Measurements from ENCODE around the gene IGSF8.

IGSF8 gene

GRCh38 chr1:160101037-160101716, 2.8 kb upstream of the IGSF8 start:
- peak overlapping the region; percentile 72 to 94 (median 86) for H3K27ac Mint-ChIP-seq
- H3K9me3 Mint-ChIP-seq = no peaks in the 10 kb centered on the region
- H3K4me3 Mint-ChIP-seq = peak overlapping the region; percentile 44 to 61 (median 46)
- TF ChIP-seq, protein P1, sequence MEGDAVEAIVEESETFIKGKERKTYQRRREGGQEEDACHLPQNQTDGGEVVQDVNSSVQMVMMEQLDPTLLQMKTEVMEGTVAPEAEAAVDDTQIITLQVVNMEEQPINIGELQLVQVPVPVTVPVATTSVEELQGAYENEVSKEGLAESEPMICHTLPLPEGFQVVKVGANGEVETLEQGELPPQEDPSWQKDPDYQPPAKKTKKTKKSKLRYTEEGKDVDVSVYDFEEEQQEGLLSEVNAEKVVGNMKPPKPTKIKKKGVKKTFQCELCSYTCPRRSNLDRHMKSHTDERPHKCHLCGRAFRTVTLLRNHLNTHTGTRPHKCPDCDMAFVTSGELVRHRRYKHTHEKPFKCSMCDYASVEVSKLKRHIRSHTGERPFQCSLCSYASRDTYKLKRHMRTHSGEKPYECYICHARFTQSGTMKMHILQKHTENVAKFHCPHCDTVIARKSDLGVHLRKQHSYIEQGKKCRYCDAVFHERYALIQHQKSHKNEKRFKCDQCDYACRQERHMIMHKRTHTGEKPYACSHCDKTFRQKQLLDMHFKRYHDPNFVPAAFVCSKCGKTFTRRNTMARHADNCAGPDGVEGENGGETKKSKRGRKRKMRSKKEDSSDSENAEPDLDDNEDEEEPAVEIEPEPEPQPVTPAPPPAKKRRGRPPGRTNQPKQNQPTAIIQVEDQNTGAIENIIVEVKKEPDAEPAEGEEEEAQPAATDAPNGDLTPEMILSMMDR (IDR thresholded peaks at IDR 0.05; ENCODE audit: unreplicated experiment in 3 of 3) = peak; percentile 85 to 92 (median 88)
- no peaks in the 10 kb centered on the region for H3K36me3 Mint-ChIP-seq (ENCODE audit: low read depth)
- H3K27me3 Mint-ChIP-seq (ENCODE audit: low read depth) = no peaks in the 10 kb centered on the region
- peaks cover 59% of the 10 kb centered on the region for H3K4me1 Mint-ChIP-seq

DNA sequence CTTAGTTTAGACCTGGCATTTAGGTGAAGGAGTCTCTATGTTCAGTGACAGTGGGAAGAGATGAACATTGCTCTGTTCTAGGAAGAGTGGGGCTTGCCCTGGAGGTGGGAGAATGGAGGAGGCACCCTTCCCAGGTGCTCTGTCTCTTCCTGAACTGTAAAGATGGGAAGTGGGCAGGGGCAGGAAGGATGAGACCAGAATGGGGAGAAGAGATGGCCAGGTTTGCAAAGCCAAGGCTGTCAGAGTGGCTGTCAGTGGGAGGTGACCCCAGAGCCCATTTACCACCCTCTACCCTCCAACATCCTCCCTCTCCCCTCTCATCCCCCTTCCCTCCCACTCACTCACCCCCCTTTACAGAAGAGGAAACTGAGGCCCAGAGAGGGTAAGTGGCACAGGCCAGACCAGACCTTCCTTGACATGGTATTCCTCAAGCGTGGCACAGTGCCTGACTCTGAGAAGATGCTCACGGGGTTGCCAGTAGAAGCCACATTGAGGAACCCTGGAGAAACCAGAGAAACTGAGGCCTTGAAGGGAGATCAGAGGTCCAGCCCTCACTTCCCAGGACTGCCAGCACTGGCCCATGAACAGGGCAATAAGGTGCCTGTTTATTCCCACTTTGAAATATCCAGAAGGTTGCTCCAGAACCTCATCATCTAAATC, 1.4 kb upstream of the IGSF8 start:
- H3K4me1 Mint-ChIP-seq = peaks cover 59% of the 10 kb centered on the region
- H3K4me3 Mint-ChIP-seq = peak overlapping the region in 2 of 3 experiments; percentile 79 to 83

DNA sequence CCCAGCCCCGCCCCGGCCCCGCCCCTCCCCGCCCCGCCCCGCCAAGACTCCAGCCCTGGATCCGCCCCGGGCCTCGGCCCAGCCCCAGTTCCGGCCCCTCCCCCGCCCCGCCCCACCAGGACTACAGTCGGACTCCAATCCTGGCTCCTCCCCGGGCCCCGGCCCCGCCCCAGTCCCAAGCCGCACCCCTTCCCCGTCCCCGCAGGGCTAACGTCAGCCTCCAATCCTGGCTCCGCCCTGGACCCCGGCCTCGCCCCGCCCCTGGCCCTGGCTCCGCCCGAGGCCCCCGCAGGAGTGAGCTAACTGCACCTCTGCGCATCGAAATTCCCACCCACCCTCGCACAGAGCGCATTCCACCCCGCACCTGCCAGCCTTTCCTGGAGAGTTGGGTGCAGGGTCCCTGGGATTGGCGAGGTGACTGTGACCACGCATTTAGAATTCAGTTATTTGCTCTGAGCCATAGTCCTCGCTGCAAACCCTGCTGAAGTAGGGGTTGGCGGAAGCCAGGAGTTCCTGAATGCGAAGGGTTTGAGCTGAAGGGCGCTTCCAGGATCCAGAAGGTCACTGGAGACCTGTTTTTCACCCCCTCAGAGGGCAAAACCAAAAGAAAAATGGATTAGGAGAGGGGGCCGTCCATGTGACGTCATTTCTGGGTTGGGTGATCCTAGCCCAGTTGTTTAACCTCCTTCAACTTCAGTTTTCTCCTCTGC, 588 bp upstream of the IGSF8 start:
- TF ChIP-seq, protein P1 (IDR thresholded peaks at IDR 0.05; ENCODE audit: unreplicated experiment in 3 of 3) = no peak
- Mint-ChIP-seq H3K27ac (peak overlapping the region; percentile 0 to 78 (median 49)), H3K36me3 (ENCODE audit: low read depth) (no peaks in the 10 kb centered on the region), H3K27me3 (ENCODE audit: low read depth) (no peaks in the 10 kb centered on the region), H3K4me3 (peak overlapping the region; percentile 79 to 83 (median 82)), H3K9me3 (no peaks in the 10 kb centered on the region), H3K4me1 (peaks cover 50% of the 10 kb centered on the region)

More for the DNA sequence above, 1.4 kb upstream of the IGSF8 start:
- no peaks in the 10 kb centered on the region for H3K27me3 Mint-ChIP-seq (ENCODE audit: low read depth)
- no peaks in the 10 kb centered on the region for H3K9me3 Mint-ChIP-seq
- no peaks in the 10 kb centered on the region for H3K36me3 Mint-ChIP-seq (ENCODE audit: low read depth)
- peak overlapping the region; percentile 0 to 86 (median 78) for H3K27ac Mint-ChIP-seq
- TF ChIP-seq, protein P1 (IDR thresholded peaks at IDR 0.05; ENCODE audit: unreplicated experiment in 3 of 3) = no peak

DNA sequence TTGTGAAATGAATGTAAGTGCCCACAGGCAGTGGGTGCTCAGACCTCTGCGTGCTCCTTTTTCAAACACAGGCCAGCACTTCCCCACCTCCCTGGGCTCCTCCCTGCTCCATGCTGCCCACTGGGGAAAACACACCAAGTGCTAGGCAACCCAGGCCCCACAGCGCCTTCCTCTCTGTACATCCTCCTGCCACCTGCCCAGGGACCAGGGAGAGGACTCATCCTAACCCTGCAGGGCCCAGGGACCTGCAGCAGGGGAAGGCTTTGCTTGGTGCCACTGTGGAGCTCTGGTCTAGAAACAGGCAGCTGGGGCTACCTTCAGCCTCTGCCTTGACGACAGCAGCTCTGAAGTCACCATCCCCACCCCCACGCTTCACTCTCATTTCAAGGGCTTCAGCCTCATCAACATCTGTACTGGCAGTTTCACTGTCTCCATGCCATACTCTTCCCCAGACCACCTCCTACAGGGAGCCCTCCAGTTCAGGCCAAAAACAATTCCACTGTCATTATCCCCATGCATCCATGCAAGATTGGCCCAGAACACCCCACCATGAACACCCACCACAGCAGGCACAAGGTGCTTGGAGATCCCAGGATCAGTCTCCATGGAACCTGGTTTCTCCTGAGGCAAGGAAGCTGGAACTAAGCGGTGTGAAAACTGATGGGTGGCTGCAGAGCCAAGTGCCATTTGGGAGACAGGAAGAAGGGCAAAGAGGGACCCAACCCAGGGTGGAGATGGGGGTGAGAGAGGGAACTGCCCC, 1.1 kb downstream of the IGSF8 start:
- Mint-ChIP-seq H3K27ac (peak overlapping the region in 2 of 3 experiments; percentile 73), H3K4me1 (peaks cover 33% of the 10 kb centered on the region), H3K4me3 (peak overlapping the region; percentile 87 to 94 (median 90)), H3K27me3 (ENCODE audit: low read depth) (no peaks in the 10 kb centered on the region), H3K9me3 (no peaks in the 10 kb centered on the region), H3K36me3 (ENCODE audit: low read depth) (no peaks in the 10 kb centered on the region)
- TF ChIP-seq, protein P1 (IDR thresholded peaks at IDR 0.05; ENCODE audit: unreplicated experiment in 3 of 3) = no peak

- peak overlapping the region; percentile 87 to 94 (median 90) for H3K4me3 Mint-ChIP-seq
- H3K27me3 Mint-ChIP-seq (ENCODE audit: low read depth) = no peaks in the 10 kb centered on the region
- peaks cover 25% of the 10 kb centered on the region for H3K4me1 Mint-ChIP-seq
- TF ChIP-seq, protein P1 (IDR thresholded peaks at IDR 0.05; ENCODE audit: unreplicated experiment in 3 of 3) = no peak
- peak overlapping the region in 1 of 3 experiments; percentile 2 for H3K27ac Mint-ChIP-seq
- peaks cover 4% of the 10 kb centered on the region for H3K36me3 Mint-ChIP-seq (ENCODE audit: low read depth)
- H3K9me3 Mint-ChIP-seq = no peaks in the 10 kb centered on the region
Observed at GRCh38 chr1:160096274-160097116, 1.9 kb downstream of the IGSF8 start.

Measured in nephron (organoid).